K562 (cell line): ENCODE results near the gene IFFO2. TPM values are rescaled to one million over a fixed set of nuclear protein-coding genes. Genes with fewer than 3 reads are reported as not detected.

Source experiments
- ATAC-seq: fragments of 200-7000 bp; cut with Tn5 transposase; 3 replicates; pipeline ENCODE4 v1.9.1; 2020; ENCODE audit warnings: moderate library complexity
- BruUV-seq: library from RNA; stranded (reverse); fragments of 400-500 nt; replicated peaks from 2 replicates; lab custom pipeline; 2021; lab: Mats Ljungman, UMichigan
- CTCF ChIA-PET: fragments of 300-600 bp; formaldehyde crosslinking; extraction: SDS; loops from one replicate; lab custom pipeline; 2021; ENCODE audit warnings: low intra/inter-chr PET ratio; lab: Yijun Ruan, JAX
- POLR2A ChIA-PET: fragments of 300-600, 350-650 bp; sonication (Branson Sonifier 250); formaldehyde crosslinking; extraction: SDS; loops from one replicate; lab custom pipeline; 2021; ENCODE audit warnings: antibody characterized with exemption, inconsistent platforms; lab: Yijun Ruan, JAX
- DNase-seq, 4 experiments: peaks; one replicate each; pipeline versions ENCODE4 v3.0.0 to v3.0.0-alpha.2; 2011 to 2018; ENCODE audit warnings: low spot score in 3 of 4, mixed read lengths in 3 of 4; ENCODE audit errors: extremely low read depth in 1 of 4
- FAIRE-seq: peaks from 2 replicates; lab custom pipeline; 2011; peaks lifted over from hg19 to GRCh38; lab: Jason Lieb, UNC
- H2AFZ ChIP-seq: 2 replicates; pipeline ENCODE4 v1.6.0; 2011; ENCODE audit warnings: low read depth, low read length, control low read depth, inconsistent platforms
- H3K27ac ChIP-seq: fragments of 200-600 bp; 3 replicates; pipeline ENCODE4 v1.8.0; 2011; ENCODE audit warnings: low read depth, mild to moderate bottlenecking, control low read depth, inconsistent platforms, low read length, moderate library complexity, mixed read lengths; ENCODE audit errors: extremely low read depth
- H3K27me3 ChIP-seq, 2 experiments: fragments of 300-600 bp in 1 of 2; 2 replicates in 1 of 2; 3 replicates in 1 of 2; pipeline versions ENCODE4 v1.6.0 to v1.8.0; 2011; ENCODE audit warnings: inconsistent platforms in 2 of 2, low read length in 2 of 2, mild to moderate bottlenecking in 1 of 2, mixed read lengths in 1 of 2, moderate library complexity in 1 of 2; ENCODE audit not compliant: control insufficient read depth in 2 of 2, insufficient read depth in 2 of 2
- H3K36me3 ChIP-seq: fragments of 300-600 bp; 3 replicates; pipeline ENCODE4 v1.8.0; 2011; ENCODE audit warnings: mild to moderate bottlenecking, low read length, inconsistent platforms; ENCODE audit not compliant: control insufficient read depth, insufficient read depth
- H3K4me1 ChIP-seq, 2 experiments: fragments of 200-600 bp in 1 of 2; replicated peaks in 1 of 2; 2 replicates in 1 of 2; 3 replicates in 1 of 2; pipeline versions ENCODE4 v1.5.1 to v1.8.0; 2011; ENCODE audit warnings: inconsistent platforms in 2 of 2, low read length in 2 of 2, mild to moderate bottlenecking in 1 of 2, mixed read lengths in 1 of 2, moderate library complexity in 1 of 2; ENCODE audit not compliant: control insufficient read depth in 2 of 2, insufficient read depth in 2 of 2
- H3K4me2 ChIP-seq: 2 replicates; pipeline ENCODE4 v1.6.1; 2011; ENCODE audit warnings: low read length, control low read depth, inconsistent platforms, mixed read lengths; ENCODE audit not compliant: insufficient read depth
- H3K4me3 ChIP-seq: fragments of 200-600 bp; sonication (generic), shearing (Covaris generic); 2 replicates; pipeline ENCODE4 v1.5.1; 2016; ENCODE audit warnings: control low read depth, inconsistent platforms
- H3K79me2 ChIP-seq: fragments of 200-600 bp; 3 replicates; pipeline ENCODE4 v1.8.0; 2011; ENCODE audit warnings: low read length, inconsistent platforms; ENCODE audit not compliant: control insufficient read depth, insufficient read depth
- H3K9ac ChIP-seq, 2 experiments: 2 replicates each; pipeline versions ENCODE4 v1.6.0 to v1.6.1; 2011; ENCODE audit warnings: low read depth in 2 of 2, low read length in 2 of 2, control low read depth in 1 of 2, inconsistent platforms in 1 of 2, mild to moderate bottlenecking in 1 of 2, mixed read lengths in 1 of 2; ENCODE audit not compliant: insufficient read depth in 1 of 2
- H3K9me1 ChIP-seq: one replicate; pipeline ENCODE4 v1.6.0; 2011; ENCODE audit warnings: inconsistent platforms, mild to moderate bottlenecking, low read length, moderate library complexity; ENCODE audit not compliant: control insufficient read depth, insufficient read depth
- H3K9me3 ChIP-seq: replicated peaks from 2 replicates; pipeline ENCODE4 v1.5.1; 2011; ENCODE audit warnings: low read depth, low read length, inconsistent platforms; ENCODE audit not compliant: control insufficient read depth, insufficient read depth
- H4K20me1 ChIP-seq: replicated peaks from 2 replicates; pipeline ENCODE4 v1.6.1; 2011; ENCODE audit warnings: low read length, inconsistent platforms, mixed read lengths; ENCODE audit not compliant: control insufficient read depth, insufficient read depth
- ESRRA ChIP-seq: fragments of 450-650 bp; IDR thresholded peaks from 2 replicates; pipeline ENCODE4 v1.6.1; 2014; ENCODE audit warnings: low read depth, mild to moderate bottlenecking, moderate library complexity, borderline replicate concordance
- FOXJ3 ChIP-seq: sonication (generic); formaldehyde crosslinking; IDR thresholded peaks from 2 replicates; pipeline ENCODE4 v1.4.0; 2020; ENCODE audit warnings: mild to moderate bottlenecking, missing genetic modification reagents
- RBM22 ChIP-seq: fragments of 200-400 bp; formaldehyde crosslinking; IDR thresholded peaks from 2 replicates; pipeline ENCODE4 v1.6.1; 2018; ENCODE audit warnings: low read length, low read depth; ENCODE audit not compliant: poor library complexity, severe bottlenecking
- RBM25 ChIP-seq: fragments of 200-400 bp; formaldehyde crosslinking; IDR thresholded peaks from 2 replicates; pipeline ENCODE4 v1.6.1; 2018; ENCODE audit warnings: low read length, low read depth, moderate library complexity; ENCODE audit not compliant: severe bottlenecking
- U2AF1 ChIP-seq: fragments of 200-400 bp; formaldehyde crosslinking; optimal IDR thresholded peaks from 2 replicates; pipeline ENCODE3; 2017; ENCODE audit warnings: mild to moderate bottlenecking, low read depth, low read length, moderate library complexity
- ZNF133 ChIP-seq: fragments of 250-450 bp; sonication (Bioruptor Pico); IDR thresholded peaks from 2 replicates; pipeline ENCODE4 v1.4.0; 2020; ENCODE audit warnings: mild to moderate bottlenecking
- whole genome bisulfite sequencing: fragments of 100-300 bp; shearing (Covaris generic); methylation state at CpG from one replicate; pipeline ENCODE4 v1.1.6; 2016; ENCODE audit warnings: low coverage, mixed read lengths; ENCODE audit not compliant: insufficient coverage; ENCODE audit errors: missing lambda C conversion rate; 5-methylcytosine and 5-hydroxymethylcytosine counted together
- in situ Hi-C: fragments of 300-500 bp; cut with MboI; formaldehyde crosslinking; loops from 4 replicates; pipeline ENCODE4 v1.15.0; 2018; ENCODE audit warnings: inconsistent platforms, mixed read lengths
- intact Hi-C: fragments of 100-400 bp; cut with micrococcal nuclease; formaldehyde crosslinking; loops from 2 replicates; pipeline ENCODE4 v1.14.2; 2022
- polyA plus RNA-seq, 8 experiments: library from polyadenylated mRNA; depleted of rRNA in 4 of 8; stranded (reverse) in 5 of 8; unstranded in 3 of 8; fragments of >200 nt; fragmentation: Nextera tagmentation in 2 of 8; fragmentation: Illumina TruSeq in 1 of 8; extraction: Ambion mirVana in 2 of 8; extraction: Trizol in 1 of 8; gene quantifications; 2 replicates each; pipeline versions ENCODE4 v1.2.1 to v1.2.3, GENCODE V29; 2011 to 2014; ENCODE audit warnings: inconsistent platforms in 1 of 8, missing spikeins in 1 of 8
- total RNA-seq, 7 experiments: library from RNA; depleted of rRNA in 6 of 7; stranded (reverse); fragments of >200 nt in 6 of 7; fragmentation: Illumina TruSeq in 2 of 7; extraction: Trizol in 2 of 7; gene quantifications; 2 replicates each; pipeline versions ENCODE4 v1.2.1 to v1.2.3, GENCODE V29; 2011 to 2021; ENCODE audit warnings: low replicate concordance in 1 of 7

The IFFO2 gene
- total and polyA plus RNA-seq, 9 of the 15 experiments (the other 6 are each of a cell fraction or from before 2014, with no cell fraction given), result 0.15 to 1.0 (median 0.44) TPM; not detected in 2

- Histone ChIP-seq H3K4me3 (no peak overlapping the region), H3K9me3 (no peaks in the 10 kb centered on the region), H3K27ac (no peak overlapping the region), H3K9me1 (no peaks in the 10 kb centered on the region), H3K36me3 (no peaks in the 10 kb centered on the region), H3K27me3 (peaks cover 3 to 11% of the 10 kb centered on the region in 2 experiments; a peak in 1 of 5 replicates), H3K4me1 (peaks cover 0 to 13% of the 10 kb centered on the region in 2 experiments; a peak in 2 of 5 replicates), H3K79me2 (no peaks in the 10 kb centered on the region), H4K20me1 (peaks cover 15% of the 10 kb centered on the region), H2AFZ (no peak overlapping the region)
- no TSS peak for BruUV-seq
- POLR2A ChIA-PET, result interaction anchor here (1.1 kb wide), 1 partner anchor 10 kb away, joined by 3 read pairs; no protein-coding TSS in a partner anchor
- WGBS, result 18% methylated on average over 6 of the region's 6 CpGs
- ATAC-seq, result no peak
- intact Hi-C loops, result no loop called here
- TF ChIP-seq ZNF133 (CRISPR knock-in tag) (no peak), RBM25 (peak; percentile 86), FOXJ3 (no peak), RBM22 (no peak), ESRRA (peak; percentile 49; the same call in 1 of the 2 replicates), U2AF1 (no peak)
- TF ChIP-seq, all 486 proteins: peak for 2
- FAIRE-seq (no peak), DNase-seq (no peak)
- no peak overlapping the region for H3K9ac ChIP-seq
- CTCF ChIA-PET, result interaction anchor here (1.0 to 2.3 kb wide), 2 partner anchors 39 to 276 kb away, joined by 4 to 27 read pairs; no protein-coding TSS in a partner anchor
- H3K4me2 ChIP-seq, result no peak overlapping the region
- in situ Hi-C loops, result no loop called here
Measured at GRCh38 chr1:18874036-18874435, 82.4 kb downstream of the IFFO2 start.
